NT2/D1 (cell line): ENCODE results near the gene MTG1.
"Not testable (repeated sequence)": the region's sequence is repeated elsewhere in the genome, so short reads cannot be mapped to it uniquely, and the experiment has no call there.

Experiments
- DNase-seq: peaks from one replicate; pipeline ENCODE4 v3.0.0-alpha.2; 2011; ENCODE audit warnings: low read depth, low spot score
- H3K27me3 ChIP-seq: 2 replicates; pipeline ENCODE4 v1.6.0; 2011; ENCODE audit warnings: mild to moderate bottlenecking; ENCODE audit not compliant: insufficient read length, insufficient read depth
- H3K36me3 ChIP-seq: 2 replicates; pipeline ENCODE4 v1.6.1; 2011; ENCODE audit warnings: mild to moderate bottlenecking, low read length, mixed read lengths; ENCODE audit not compliant: insufficient read depth, insufficient read length
- H3K4me1 ChIP-seq: 2 replicates; pipeline ENCODE4 v1.5.1; 2011; ENCODE audit not compliant: insufficient read depth, insufficient read length
- H3K4me3 ChIP-seq: 2 replicates; pipeline ENCODE4 v1.5.1; 2011; ENCODE audit warnings: low read depth; ENCODE audit not compliant: insufficient read length
- H3K9ac ChIP-seq: 2 replicates; pipeline ENCODE4 v1.6.0; 2011; ENCODE audit warnings: low read depth; ENCODE audit not compliant: insufficient read length
- H3K9me3 ChIP-seq: 2 replicates; pipeline ENCODE4 v1.5.1; 2011; ENCODE audit warnings: mild to moderate bottlenecking, low read length; ENCODE audit not compliant: insufficient read depth
- SUZ12 ChIP-seq: IDR thresholded peaks from 2 replicates; pipeline ENCODE4 v1.6.1; 2011; ENCODE audit not compliant: insufficient read length, insufficient read depth; ENCODE audit errors: extremely low read depth
- YY1 ChIP-seq: IDR thresholded peaks from 2 replicates; pipeline ENCODE4 v1.6.1; 2011; ENCODE audit not compliant: insufficient read length, insufficient read depth
- ZNF274 ChIP-seq: IDR thresholded peaks from 2 replicates; pipeline ENCODE4 v1.6.1; 2011; ENCODE audit warnings: mild to moderate bottlenecking, low read depth, low read length

MTG1 gene

GRCh38 chr10:133438711-133439273 lies 44.8 kb downstream of the MTG1 start:
- H3K27me3 ChIP-seq = no peaks in the 10 kb centered on the region
- no peaks in the 10 kb centered on the region for H3K36me3 ChIP-seq
- H3K9ac ChIP-seq = no peak overlapping the region
- DNase-seq = no peak
- peaks cover 4% of the 10 kb centered on the region for H3K4me1 ChIP-seq
- H3K4me3 ChIP-seq = no peak overlapping the region
- H3K9me3 ChIP-seq = peaks cover 8% of the 10 kb centered on the region; the same call in 1 of the 2 replicates
- no peak for TF ChIP-seq YY1
- no peak for TF ChIP-seq ZNF274
- TF ChIP-seq SUZ12 = no peak

GRCh38 chr10:133439517-133440461 lies 45.8 kb downstream of the MTG1 start:
- no peak overlapping the region for H3K9ac ChIP-seq
- no peak for DNase-seq
- H3K9me3 ChIP-seq = peaks cover 8% of the 10 kb centered on the region; the same call in 1 of the 2 replicates

DNA sequence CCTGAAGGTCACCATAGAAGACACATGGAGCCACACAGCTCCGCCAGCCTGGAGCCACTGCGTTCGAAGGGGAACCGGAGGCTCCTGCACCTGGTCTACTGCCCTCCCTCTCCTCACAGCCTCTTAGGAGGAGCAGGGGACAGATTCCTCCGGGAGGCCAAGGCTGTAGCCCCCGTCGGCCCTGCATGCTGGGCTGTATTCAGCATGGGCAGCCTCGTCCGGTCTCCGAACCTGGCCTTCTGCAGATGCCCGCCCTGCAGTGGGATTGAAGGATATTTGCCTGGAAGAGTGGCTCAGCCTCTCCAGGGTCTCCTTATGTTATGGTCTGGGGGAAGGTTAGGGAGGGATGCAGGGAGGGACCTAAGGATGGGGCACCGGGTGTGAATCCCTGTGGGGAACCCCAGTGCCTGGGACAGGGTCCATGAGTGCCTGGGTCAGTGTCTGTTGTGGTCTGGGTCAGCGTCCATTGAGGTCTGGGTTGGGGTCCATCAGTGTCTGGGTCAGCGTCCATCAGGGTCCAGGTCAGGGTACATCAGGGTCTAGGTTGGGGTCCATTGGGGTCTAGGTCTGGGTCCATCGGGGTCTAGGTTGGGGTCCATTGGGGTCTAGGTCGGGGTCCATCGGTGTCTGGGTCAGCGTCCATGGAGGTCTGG lies 46.8 kb downstream of the MTG1 start:
- Histone ChIP-seq H3K9ac (no peak overlapping the region), H3K9me3 (peaks cover 8% of the 10 kb centered on the region; the same call in 1 of the 2 replicates), H3K4me3 (no peak overlapping the region), H3K4me1 (peaks cover 4% of the 10 kb centered on the region), H3K36me3 (no peaks in the 10 kb centered on the region), H3K27me3 (no peaks in the 10 kb centered on the region)
- TF ChIP-seq YY1 = no peak
- TF ChIP-seq ZNF274 = no peak
- no peak for TF ChIP-seq SUZ12
- no peak for DNase-seq

More at GRCh38 chr10:133439517-133440461, 45.8 kb downstream of the MTG1 start:
- peaks cover 4% of the 10 kb centered on the region for H3K4me1 ChIP-seq
- H3K27me3 ChIP-seq = no peaks in the 10 kb centered on the region
- H3K4me3 ChIP-seq = no peak overlapping the region
- no peaks in the 10 kb centered on the region for H3K36me3 ChIP-seq
- no peak for TF ChIP-seq YY1

DNA sequence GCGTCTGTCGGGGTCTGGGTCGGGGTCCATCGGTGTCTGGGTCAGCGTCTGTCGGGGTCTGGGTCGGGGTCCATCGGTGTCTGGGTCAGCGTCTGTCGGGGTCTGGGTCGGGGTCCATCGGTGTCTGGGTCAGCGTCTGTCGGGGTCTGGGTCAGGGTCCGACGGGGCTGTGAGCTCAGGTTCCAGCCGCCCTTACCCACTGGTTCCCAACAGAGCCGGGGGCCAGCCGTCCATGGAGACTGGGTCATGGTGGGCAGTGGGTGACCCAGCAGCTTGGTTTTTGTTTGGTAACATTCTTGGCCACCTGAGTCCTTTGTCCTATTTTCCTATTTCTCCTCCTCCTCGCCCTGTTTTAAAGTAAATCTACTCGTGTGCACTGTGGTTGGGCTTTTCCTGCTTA lies 47.4 kb downstream of the MTG1 start:
- not testable (repeated sequence) for H3K36me3 ChIP-seq, H3K9ac ChIP-seq, H3K4me3 ChIP-seq, H3K27me3 ChIP-seq, H3K4me1 ChIP-seq, H3K9me3 ChIP-seq, DNase-seq

GRCh38 chr10:133441780-133442179 lies 47.8 kb downstream of the MTG1 start:
- H3K4me3 ChIP-seq = no peak overlapping the region
- DNase-seq = no peak
- peaks cover 10% of the 10 kb centered on the region; the same call in 1 of the 2 replicates for H3K9me3 ChIP-seq
- no peak overlapping the region for H3K9ac ChIP-seq
- H3K27me3 ChIP-seq = no peaks in the 10 kb centered on the region
- peaks cover 4% of the 10 kb centered on the region for H3K4me1 ChIP-seq
- TF ChIP-seq SUZ12 (no peak), YY1 (no peak), ZNF274 (no peak)
- no peaks in the 10 kb centered on the region for H3K36me3 ChIP-seq

GRCh38 chr10:133442191-133442966 lies 48.4 kb downstream of the MTG1 start:
- Histone ChIP-seq H3K27me3 (no peaks in the 10 kb centered on the region), H3K4me3 (no peak overlapping the region), H3K36me3 (no peaks in the 10 kb centered on the region), H3K4me1 (peaks cover 4% of the 10 kb centered on the region), H3K9me3 (peaks cover 16% of the 10 kb centered on the region; the same call in 1 of the 2 replicates), H3K9ac (no peak overlapping the region)
- TF ChIP-seq SUZ12 = no peak
- no peak for TF ChIP-seq YY1
- TF ChIP-seq ZNF274 = no peak
- DNase-seq = no peak
